Endothelial cell (in vitro differentiated cells): ENCODE data around the gene AP1B1. TPM values are rescaled to one million over a fixed set of nuclear protein-coding genes. Genes with fewer than 3 reads are reported as not detected.

Source experiments
- DNase-seq: peaks from one replicate; pipeline ENCODE4 v3.0.0; 2021; ENCODE audit warnings: low spot score
- H3K27ac Mint-ChIP-seq: one replicate; pipeline ENCODE4 v1.8.0; 2021; ENCODE audit warnings: mixed read lengths, inconsistent platforms; ENCODE audit not compliant: unreplicated experiment
- H3K27me3 Mint-ChIP-seq: one replicate; pipeline ENCODE4 v1.8.0; 2021; ENCODE audit warnings: mild to moderate bottlenecking, moderate library complexity, mixed read lengths, inconsistent platforms; ENCODE audit not compliant: unreplicated experiment
- H3K36me3 Mint-ChIP-seq: one replicate; pipeline ENCODE4 v1.8.0; 2021; ENCODE audit warnings: mild to moderate bottlenecking, low read depth, mixed read lengths, inconsistent platforms; ENCODE audit not compliant: unreplicated experiment
- H3K4me1 Mint-ChIP-seq: one replicate; pipeline ENCODE4 v1.8.0; 2021; ENCODE audit warnings: mild to moderate bottlenecking, mixed read lengths, inconsistent platforms; ENCODE audit not compliant: unreplicated experiment
- H3K4me3 Mint-ChIP-seq: one replicate; pipeline ENCODE4 v1.8.0; 2021; ENCODE audit warnings: mild to moderate bottlenecking, mixed read lengths, inconsistent platforms; ENCODE audit not compliant: unreplicated experiment
- H3K9me3 Mint-ChIP-seq: one replicate; pipeline ENCODE4 v1.8.0; 2021; ENCODE audit warnings: mixed read lengths, inconsistent platforms; ENCODE audit not compliant: unreplicated experiment
- CTCF ChIP-seq: fragments of 200-600 bp; sonication (generic); IDR thresholded peaks from one replicate; pipeline ENCODE4 v1.5.0; 2021; ENCODE audit warnings: antibody characterized with exemption; ENCODE audit not compliant: unreplicated experiment
- total RNA-seq: library from RNA; stranded (reverse); fragmentation: NEBNext Ultra II Directional; extraction: Animal tissue kit (Norgen Biotek cat#: 25700); gene quantifications from one replicate; pipeline ENCODE4 v1.2.1, GENCODE V29; 2021; ENCODE audit not compliant: unreplicated experiment

The AP1B1 gene
- total RNA-seq, 1 donor from 2014 or later: 316 TPM

GRCh38 chr22:29335656-29336055 lies 52.7 kb downstream of the AP1B1 start:
- Mint-ChIP-seq H3K27me3 (peaks cover 13% of the 10 kb centered on the region), H3K4me3 (peak overlapping the region; percentile 63), H3K4me1 (peaks cover 10% of the 10 kb centered on the region), H3K36me3 (peaks cover 42% of the 10 kb centered on the region), H3K27ac (peak overlapping the region; percentile 78), H3K9me3 (no peaks in the 10 kb centered on the region)
- no peak for TF ChIP-seq CTCF
- no peak for DNase-seq

GRCh38 chr22:29334696-29335344 lies 53.5 kb downstream of the AP1B1 start:
- H3K9me3 Mint-ChIP-seq: no peaks in the 10 kb centered on the region
- no peak for DNase-seq
- H3K4me3 Mint-ChIP-seq: no peak overlapping the region
- H3K36me3 Mint-ChIP-seq: peaks cover 43% of the 10 kb centered on the region
- H3K27ac Mint-ChIP-seq: no peak overlapping the region
- H3K27me3 Mint-ChIP-seq: peaks cover 13% of the 10 kb centered on the region
- peaks cover 11% of the 10 kb centered on the region for H3K4me1 Mint-ChIP-seq
- TF ChIP-seq CTCF: no peak

GRCh38 chr22:29334148-29334547 lies 54.2 kb downstream of the AP1B1 start:
- Mint-ChIP-seq H3K9me3 (no peaks in the 10 kb centered on the region), H3K27me3 (peaks cover 12% of the 10 kb centered on the region), H3K4me3 (no peak overlapping the region), H3K27ac (no peak overlapping the region), H3K36me3 (peaks cover 43% of the 10 kb centered on the region), H3K4me1 (peaks cover 14% of the 10 kb centered on the region)
- DNase-seq: no peak
- no peak for TF ChIP-seq CTCF

- no peaks in the 10 kb centered on the region for H3K9me3 Mint-ChIP-seq
- no peak for TF ChIP-seq CTCF
- no peak for DNase-seq
- H3K36me3 Mint-ChIP-seq: peaks cover 31% of the 10 kb centered on the region
- H3K27me3 Mint-ChIP-seq: peaks cover 9% of the 10 kb centered on the region
- H3K4me1 Mint-ChIP-seq: peaks cover 14% of the 10 kb centered on the region
- no peak overlapping the region for H3K27ac Mint-ChIP-seq
- no peak overlapping the region for H3K4me3 Mint-ChIP-seq
Observed at GRCh38 chr22:29332886-29333496, 55.4 kb downstream of the AP1B1 start.

- no peaks in the 10 kb centered on the region for H3K9me3 Mint-ChIP-seq
Observed at GRCh38 chr22:29331658-29332300, 56.6 kb downstream of the AP1B1 start.

More at GRCh38 chr22:29331658-29332300, 56.6 kb downstream of the AP1B1 start:
- DNase-seq: no peak
- Mint-ChIP-seq H3K27ac (peak overlapping the region; percentile 57), H3K27me3 (peaks cover 12% of the 10 kb centered on the region), H3K4me3 (no peak overlapping the region), H3K4me1 (peaks cover 14% of the 10 kb centered on the region), H3K36me3 (peaks cover 31% of the 10 kb centered on the region)
- TF ChIP-seq CTCF: no peak
